Measurements from ENCODE around the gene MEF2C. TPM values are rescaled to one million over a fixed set of nuclear protein-coding genes. Genes with fewer than 3 reads are reported as not detected.

Gene MEF2C
- total and polyA plus RNA-seq, 2 of the 13 experiments (the other 11 are each of a cell fraction or from before 2014, with no cell fraction given) = 0.02 TPM; not detected in 1

DNA sequence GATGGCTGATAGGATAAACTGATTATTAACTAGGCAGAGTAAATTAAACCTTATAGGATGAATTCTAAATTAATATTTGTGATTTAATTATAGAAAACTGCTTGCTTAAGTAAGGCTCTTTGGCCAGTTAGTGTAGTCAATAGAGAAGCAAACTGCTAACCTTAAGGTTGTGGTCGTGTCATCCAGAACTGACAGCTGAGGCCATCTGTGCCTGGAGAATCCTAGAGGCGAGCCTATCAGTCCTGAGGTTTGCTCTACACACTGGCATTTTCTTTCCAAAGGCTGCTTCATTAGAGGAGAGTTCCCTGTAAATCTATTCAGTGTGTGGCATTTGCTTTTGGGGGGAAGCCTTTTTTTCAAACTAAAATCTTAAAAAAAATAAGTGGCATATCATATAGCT lies 169.2 kb downstream of the MEF2C start:
- intact Hi-C loops (cut with micrococcal nuclease; ENCODE audit: unreplicated experiment) = no loop called here
- Histone ChIP-seq H3K9me3 (ENCODE audit: low read length) (no peaks in the 10 kb centered on the region), H3K27me3 (ENCODE audit: control insufficient read depth in 1 of 2, insufficient read depth in 2 of 2, low read length in 2 of 2) (no peaks in the 10 kb centered on the region; a peak in 1 of 5 replicates), H2AFZ (ENCODE audit: low read length) (no peak overlapping the region), H3K4me3 (replicated peaks in 1 of 3; ENCODE audit: insufficient read depth in 1 of 3, low read depth in 2 of 3, low read length in 3 of 3) (no peak overlapping the region), H3K27ac (ENCODE audit: extremely low read length, insufficient read depth, low read length) (no peak overlapping the region), H3K4me2 (ENCODE audit: low read depth, low read length) (no peak overlapping the region), H3K36me3 (replicated peaks in 1 of 2; ENCODE audit: control insufficient read depth in 1 of 2, insufficient read depth in 2 of 2, low read length in 2 of 2) (no peaks in the 10 kb centered on the region), H4K20me1 (ENCODE audit: insufficient read depth, low read length) (no peaks in the 10 kb centered on the region), H3K4me1 (ENCODE audit: insufficient read depth, low read length) (no peaks in the 10 kb centered on the region), H3K79me2 (ENCODE audit: insufficient read depth, low read length) (no peaks in the 10 kb centered on the region), H3K9ac (ENCODE audit: insufficient read depth, low read depth, low read length) (no peak overlapping the region)
- FAIRE-seq = no peak
- no TSS peak for BruUV-seq (replicated peaks)
- POLR2A ChIA-PET = no interaction called here
- ATAC-seq = no peak
- DNase-seq (ENCODE audit: low spot score) = no peak
- in situ Hi-C loops (cut with HindIII; ENCODE audit: extremely low pct_ligation_motif_present, low pct_unique_long_range_greater_than_20kb) = no loop called here
- WGBS (ENCODE audit: low lambda C conversion rate) = 4% methylated on average over 2 of the region's 2 CpGs
- CTCF ChIA-PET (ENCODE audit: low intra/inter-chr PET ratio, low total read pairs) = no interaction called here
- TF ChIP-seq, protein P1, sequence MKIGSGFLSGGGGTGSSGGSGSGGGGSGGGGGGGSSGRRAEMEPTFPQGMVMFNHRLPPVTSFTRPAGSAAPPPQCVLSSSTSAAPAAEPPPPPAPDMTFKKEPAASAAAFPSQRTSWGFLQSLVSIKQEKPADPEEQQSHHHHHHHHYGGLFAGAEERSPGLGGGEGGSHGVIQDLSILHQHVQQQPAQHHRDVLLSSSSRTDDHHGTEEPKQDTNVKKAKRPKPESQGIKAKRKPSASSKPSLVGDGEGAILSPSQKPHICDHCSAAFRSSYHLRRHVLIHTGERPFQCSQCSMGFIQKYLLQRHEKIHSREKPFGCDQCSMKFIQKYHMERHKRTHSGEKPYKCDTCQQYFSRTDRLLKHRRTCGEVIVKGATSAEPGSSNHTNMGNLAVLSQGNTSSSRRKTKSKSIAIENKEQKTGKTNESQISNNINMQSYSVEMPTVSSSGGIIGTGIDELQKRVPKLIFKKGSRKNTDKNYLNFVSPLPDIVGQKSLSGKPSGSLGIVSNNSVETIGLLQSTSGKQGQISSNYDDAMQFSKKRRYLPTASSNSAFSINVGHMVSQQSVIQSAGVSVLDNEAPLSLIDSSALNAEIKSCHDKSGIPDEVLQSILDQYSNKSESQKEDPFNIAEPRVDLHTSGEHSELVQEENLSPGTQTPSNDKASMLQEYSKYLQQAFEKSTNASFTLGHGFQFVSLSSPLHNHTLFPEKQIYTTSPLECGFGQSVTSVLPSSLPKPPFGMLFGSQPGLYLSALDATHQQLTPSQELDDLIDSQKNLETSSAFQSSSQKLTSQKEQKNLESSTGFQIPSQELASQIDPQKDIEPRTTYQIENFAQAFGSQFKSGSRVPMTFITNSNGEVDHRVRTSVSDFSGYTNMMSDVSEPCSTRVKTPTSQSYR (CRISPR knock-in tag; IDR thresholded peaks at IDR 0.05; ENCODE audit: borderline replicate concordance) = no peak
- TF ChIP-seq, protein P2, sequence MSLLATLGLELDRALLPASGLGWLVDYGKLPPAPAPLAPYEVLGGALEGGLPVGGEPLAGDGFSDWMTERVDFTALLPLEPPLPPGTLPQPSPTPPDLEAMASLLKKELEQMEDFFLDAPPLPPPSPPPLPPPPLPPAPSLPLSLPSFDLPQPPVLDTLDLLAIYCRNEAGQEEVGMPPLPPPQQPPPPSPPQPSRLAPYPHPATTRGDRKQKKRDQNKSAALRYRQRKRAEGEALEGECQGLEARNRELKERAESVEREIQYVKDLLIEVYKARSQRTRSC (CRISPR knock-in tag; IDR thresholded peaks at IDR 0.05; ENCODE audit: low read depth) = no peak

DNA sequence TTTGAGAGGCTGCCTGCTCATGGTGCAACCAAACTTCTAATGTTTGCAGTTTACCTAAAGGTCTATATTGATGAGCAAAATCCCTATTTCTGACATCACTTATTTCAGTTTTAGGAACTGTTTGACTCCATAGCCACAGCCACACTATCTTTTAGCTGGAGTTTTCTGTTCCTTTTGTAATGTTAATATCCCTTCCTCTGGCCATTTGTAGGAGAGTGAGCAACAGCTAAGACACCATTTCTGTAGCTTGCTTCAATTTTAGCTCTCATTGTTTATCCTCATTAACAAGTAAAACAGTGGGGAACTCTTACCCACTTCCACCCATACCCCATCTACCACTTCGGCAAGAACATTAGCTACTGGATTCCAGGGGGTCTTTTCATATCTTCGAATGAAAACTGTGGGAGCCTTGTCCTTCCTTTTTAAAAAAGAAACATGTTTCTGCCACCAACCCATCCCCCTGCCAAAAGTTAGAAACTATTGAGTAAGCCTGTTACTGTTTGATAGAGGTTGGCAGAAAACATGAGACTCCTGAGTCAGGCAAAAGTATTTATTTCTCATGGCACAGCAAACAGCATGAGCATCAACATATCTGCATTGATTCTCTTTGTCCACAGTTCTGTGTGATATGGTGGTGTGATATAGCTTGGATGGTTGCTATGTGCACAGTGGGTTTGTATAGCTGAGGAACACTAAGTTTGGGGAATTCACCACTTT lies 174.1 kb downstream of the MEF2C start:
- H3K4me1 ChIP-seq (ENCODE audit: insufficient read depth, low read length) = no peaks in the 10 kb centered on the region
- H3K9ac ChIP-seq (ENCODE audit: insufficient read depth, low read depth, low read length) = no peak overlapping the region
- POLR2A ChIA-PET = no interaction called here
- TF ChIP-seq PHF5A (CRISPR knock-in tag; IDR thresholded peaks at IDR 0.05; ENCODE audit: low read depth, unreplicated experiment) = no peak
- TF ChIP-seq ZNF180 (CRISPR knock-in tag; IDR thresholded peaks at IDR 0.05; ENCODE audit: borderline replicate concordance, low read depth) = no peak
- no peak for TF ChIP-seq PHB2 (IDR thresholded peaks at IDR 0.05; ENCODE audit: partially characterized antibody)
- TF ChIP-seq MAF1 (CRISPR knock-in tag; IDR thresholded peaks at IDR 0.05; ENCODE audit: borderline replicate concordance) = no peak
- TF ChIP-seq, protein P3, sequence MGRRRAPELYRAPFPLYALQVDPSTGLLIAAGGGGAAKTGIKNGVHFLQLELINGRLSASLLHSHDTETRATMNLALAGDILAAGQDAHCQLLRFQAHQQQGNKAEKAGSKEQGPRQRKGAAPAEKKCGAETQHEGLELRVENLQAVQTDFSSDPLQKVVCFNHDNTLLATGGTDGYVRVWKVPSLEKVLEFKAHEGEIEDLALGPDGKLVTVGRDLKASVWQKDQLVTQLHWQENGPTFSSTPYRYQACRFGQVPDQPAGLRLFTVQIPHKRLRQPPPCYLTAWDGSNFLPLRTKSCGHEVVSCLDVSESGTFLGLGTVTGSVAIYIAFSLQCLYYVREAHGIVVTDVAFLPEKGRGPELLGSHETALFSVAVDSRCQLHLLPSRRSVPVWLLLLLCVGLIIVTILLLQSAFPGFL (CRISPR knock-in tag; IDR thresholded peaks at IDR 0.05) = no peak
- no peak for TF ChIP-seq PAX8 (CRISPR knock-in tag; IDR thresholded peaks at IDR 0.05; ENCODE audit: borderline replicate concordance)
- no peak for TF ChIP-seq ZFX (CRISPR knock-in tag; IDR thresholded peaks at IDR 0.05; ENCODE audit: low read depth)
- TF ChIP-seq, protein P4, sequence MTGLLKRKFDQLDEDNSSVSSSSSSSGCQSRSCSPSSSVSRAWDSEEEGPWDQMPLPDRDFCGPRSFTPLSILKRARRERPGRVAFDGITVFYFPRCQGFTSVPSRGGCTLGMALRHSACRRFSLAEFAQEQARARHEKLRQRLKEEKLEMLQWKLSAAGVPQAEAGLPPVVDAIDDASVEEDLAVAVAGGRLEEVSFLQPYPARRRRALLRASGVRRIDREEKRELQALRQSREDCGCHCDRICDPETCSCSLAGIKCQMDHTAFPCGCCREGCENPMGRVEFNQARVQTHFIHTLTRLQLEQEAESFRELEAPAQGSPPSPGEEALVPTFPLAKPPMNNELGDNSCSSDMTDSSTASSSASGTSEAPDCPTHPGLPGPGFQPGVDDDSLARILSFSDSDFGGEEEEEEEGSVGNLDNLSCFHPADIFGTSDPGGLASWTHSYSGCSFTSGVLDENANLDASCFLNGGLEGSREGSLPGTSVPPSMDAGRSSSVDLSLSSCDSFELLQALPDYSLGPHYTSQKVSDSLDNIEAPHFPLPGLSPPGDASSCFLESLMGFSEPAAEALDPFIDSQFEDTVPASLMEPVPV (CRISPR knock-in tag; IDR thresholded peaks at IDR 0.05) = no peak
- TF ChIP-seq ATAD3A (CRISPR knock-in tag; IDR thresholded peaks at IDR 0.05) = no peak
- no peaks in the 10 kb centered on the region for H3K9me3 ChIP-seq (ENCODE audit: low read length)
- H3K79me2 ChIP-seq (ENCODE audit: insufficient read depth, low read length) = no peaks in the 10 kb centered on the region
- CTCF ChIA-PET (ENCODE audit: low intra/inter-chr PET ratio, low total read pairs) = no interaction called here
- H3K27ac ChIP-seq (ENCODE audit: extremely low read length, insufficient read depth, low read length) = no peak overlapping the region
- WGBS (ENCODE audit: low lambda C conversion rate) = 0% methylated on average over 2 of the region's 2 CpGs
- ATAC-seq (no peak), FAIRE-seq (no peak), DNase-seq (ENCODE audit: low spot score) (no peak)
- no peak overlapping the region for H2AFZ ChIP-seq (ENCODE audit: low read length)
- in situ Hi-C loops (cut with HindIII; ENCODE audit: extremely low pct_ligation_motif_present, low pct_unique_long_range_greater_than_20kb) = no loop called here
- H3K27me3 ChIP-seq (ENCODE audit: control insufficient read depth in 1 of 2, insufficient read depth in 2 of 2, low read length in 2 of 2) = no peaks in the 10 kb centered on the region
- H3K36me3 ChIP-seq (replicated peaks in 1 of 2; ENCODE audit: control insufficient read depth in 1 of 2, insufficient read depth in 2 of 2, low read length in 2 of 2) = no peaks in the 10 kb centered on the region
- intact Hi-C loops (cut with micrococcal nuclease; ENCODE audit: unreplicated experiment) = no loop called here
- BruUV-seq (replicated peaks) = no TSS peak
- H4K20me1 ChIP-seq (ENCODE audit: insufficient read depth, low read length) = no peaks in the 10 kb centered on the region
- H3K4me3 ChIP-seq (replicated peaks in 1 of 3; ENCODE audit: insufficient read depth in 1 of 3, low read depth in 2 of 3, low read length in 3 of 3) = no peak overlapping the region
- H3K4me2 ChIP-seq (ENCODE audit: low read depth, low read length) = no peak overlapping the region
